IMR-90 (cell line): Measurements from ENCODE around the gene WFDC12. TPM values are rescaled to one million over a fixed set of nuclear protein-coding genes. Genes with fewer than 3 reads are reported as not detected.

Source experiments
- ATAC-seq: fragments of 200-7000 bp; cut with Tn5 transposase; 2 replicates; pipeline ENCODE4 v1.9.1; 2020; ENCODE audit warnings: low read depth, mild to moderate bottlenecking, moderate library complexity
- BruUV-seq: library from RNA; stranded (reverse); fragments of 400-500 nt; replicated peaks from 2 replicates; lab custom pipeline; 2021; lab: Mats Ljungman, UMichigan
- CTCF ChIA-PET: fragments of 300-600 bp; formaldehyde crosslinking; extraction: SDS; loops from one replicate; lab custom pipeline; 2021; ENCODE audit warnings: antibody characterized with exemption; lab: Yijun Ruan, JAX
- POLR2A ChIA-PET: fragments of 300-600 bp; sonication (Branson Sonifier 250); formaldehyde crosslinking; loops from one replicate; lab custom pipeline; 2022; ENCODE audit warnings: antibody characterized with exemption; ENCODE audit not compliant: unreplicated experiment; lab: Charles Lee
- DNase-seq: peaks from one replicate; pipeline ENCODE4 v3.0.0; 2013
- H2AFZ ChIP-seq: replicated peaks from 2 replicates; pipeline ENCODE3; 2013; ENCODE audit warnings: low read length, mild to moderate bottlenecking; ENCODE audit not compliant: poor library complexity
- H2AK5ac ChIP-seq: 2 replicates; pipeline ENCODE4 v1.6.1; 2013; ENCODE audit warnings: low read depth, low read length, inconsistent platforms
- H2AK9ac ChIP-seq: replicated peaks from 2 replicates; pipeline ENCODE3; 2013; ENCODE audit warnings: mild to moderate bottlenecking, low read depth, low read length, moderate library complexity; ENCODE audit not compliant: poor library complexity
- H2BK120ac ChIP-seq: 2 replicates; pipeline ENCODE4 v1.6.1; 2013; ENCODE audit warnings: low read depth, low read length, inconsistent platforms
- H2BK15ac ChIP-seq: 3 replicates; pipeline ENCODE4 v1.6.1; 2013; ENCODE audit warnings: low read depth, low read length, inconsistent platforms
- H2BK20ac ChIP-seq: 2 replicates; pipeline ENCODE4 v1.6.1; 2013; ENCODE audit warnings: low read depth, mild to moderate bottlenecking, inconsistent platforms, low read length, moderate library complexity
- H2BK5ac ChIP-seq: 2 replicates; pipeline ENCODE4 v1.6.1; 2013; ENCODE audit warnings: mild to moderate bottlenecking, low read depth, low read length, inconsistent platforms; ENCODE audit not compliant: poor library complexity, severe bottlenecking
- H3K14ac ChIP-seq: replicated peaks from 2 replicates; pipeline ENCODE4 v1.6.1; 2013; ENCODE audit warnings: low read depth, low read length, inconsistent platforms
- H3K18ac ChIP-seq: 2 replicates; pipeline ENCODE4 v1.6.1; 2013; ENCODE audit warnings: low read depth, low read length, control low read depth
- H3K23ac ChIP-seq: 2 replicates; pipeline ENCODE4 v1.6.1; 2013; ENCODE audit warnings: low read depth, low read length, inconsistent platforms
- H3K27ac ChIP-seq: 2 replicates; pipeline ENCODE4 v1.5.1; 2013; ENCODE audit warnings: mild to moderate bottlenecking, control low read depth, low read length; ENCODE audit not compliant: insufficient read depth
- H3K27me3 ChIP-seq: 2 replicates; pipeline ENCODE4 v1.6.1; 2013; ENCODE audit warnings: low read length; ENCODE audit not compliant: control insufficient read depth, insufficient read depth
- H3K36me3 ChIP-seq: 2 replicates; pipeline ENCODE4 v1.6.1; 2013; ENCODE audit warnings: low read length, mixed read lengths; ENCODE audit not compliant: control insufficient read depth, insufficient read depth
- H3K4ac ChIP-seq: 2 replicates; pipeline ENCODE4 v1.6.1; 2013; ENCODE audit warnings: low read depth, low read length, inconsistent platforms
- H3K4me1 ChIP-seq: 2 replicates; pipeline ENCODE4 v1.6.1; 2013; ENCODE audit warnings: low read length, mixed read lengths; ENCODE audit not compliant: control insufficient read depth, insufficient read depth
- H3K4me2 ChIP-seq: 2 replicates; pipeline ENCODE4 v1.6.1; 2013; ENCODE audit warnings: low read depth, mild to moderate bottlenecking, control low read depth, low read length, moderate library complexity
- H3K4me3 ChIP-seq: 2 replicates; pipeline ENCODE4 v1.5.1; 2013; ENCODE audit warnings: low read depth, mild to moderate bottlenecking, control low read depth, low read length, moderate library complexity; ENCODE audit not compliant: insufficient read depth
- H3K56ac ChIP-seq: 2 replicates; pipeline ENCODE4 v1.6.1; 2013; ENCODE audit warnings: low read length, inconsistent platforms; ENCODE audit not compliant: insufficient read depth; ENCODE audit errors: extremely low read depth
- H3K79me1 ChIP-seq, 2 experiments: 2 replicates each; pipeline ENCODE4 v1.6.1; 2013; ENCODE audit warnings: low read length in 2 of 2, inconsistent platforms in 1 of 2, low read depth in 1 of 2
- H3K9ac ChIP-seq: 2 replicates; pipeline ENCODE4 v1.6.1; 2013; ENCODE audit warnings: low read depth, low read length, control low read depth
- H3K9me1 ChIP-seq: 2 replicates; pipeline ENCODE4 v1.6.1; 2013; ENCODE audit warnings: low read length, inconsistent platforms; ENCODE audit not compliant: insufficient read depth
- H3K9me3 ChIP-seq: 2 replicates; pipeline ENCODE4 v1.6.1; 2013; ENCODE audit warnings: low read length; ENCODE audit not compliant: control insufficient read depth, insufficient read depth
- H4K20me1 ChIP-seq: 2 replicates; pipeline ENCODE4 v1.6.1; 2013; ENCODE audit warnings: low read length, inconsistent platforms; ENCODE audit not compliant: insufficient read depth
- H4K5ac ChIP-seq: 2 replicates; pipeline ENCODE4 v1.6.1; 2013; ENCODE audit warnings: mild to moderate bottlenecking, low read depth, low read length, control low read depth
- H4K8ac ChIP-seq, 2 experiments: 2 replicates each; pipeline ENCODE4 v1.6.1; 2013; ENCODE audit warnings: low read depth in 2 of 2, low read length in 2 of 2, control low read depth in 1 of 2, inconsistent platforms in 1 of 2
- H4K91ac ChIP-seq: 2 replicates; pipeline ENCODE4 v1.6.1; 2013; ENCODE audit warnings: low read depth, low read length, inconsistent platforms; ENCODE audit not compliant: insufficient read depth
- BHLHE40 ChIP-seq: fragments of 150-350 bp; IDR thresholded peaks from 2 replicates; pipeline ENCODE4 v1.6.1; 2016; ENCODE audit warnings: mild to moderate bottlenecking, low read depth, low read length
- ELK1 ChIP-seq: fragments of 150-350 bp; IDR thresholded peaks from 2 replicates; pipeline ENCODE4 v1.6.1; 2016; ENCODE audit warnings: low read depth, mild to moderate bottlenecking, low read length, moderate library complexity, borderline replicate concordance
- FOS ChIP-seq: fragments of 150-350 bp; IDR thresholded peaks from 2 replicates; pipeline ENCODE4 v1.6.1; 2016; ENCODE audit warnings: low read depth, low read length
- MAZ ChIP-seq: IDR thresholded peaks from 2 replicates; pipeline ENCODE4 v1.6.1; 2012; ENCODE audit warnings: low read depth, mild to moderate bottlenecking, low read length, improper control_type of control experiment, moderate library complexity, borderline replicate concordance
- NFE2L2 ChIP-seq: fragments of 150-350 bp; IDR thresholded peaks from 2 replicates; pipeline ENCODE4 v1.6.1; 2016; ENCODE audit warnings: low read depth, mild to moderate bottlenecking, low read length
- POLR2A ChIP-seq: IDR thresholded peaks from 2 replicates; pipeline ENCODE4 v1.6.1; 2012; ENCODE audit warnings: mild to moderate bottlenecking, low read depth, low read length
- RAD21 ChIP-seq: IDR thresholded peaks from 2 replicates; pipeline ENCODE4 v1.6.1; 2012; ENCODE audit warnings: low read length, improper control_type of control experiment
- RCOR1 ChIP-seq: IDR thresholded peaks from 2 replicates; pipeline ENCODE4 v1.6.1; 2012; ENCODE audit warnings: mild to moderate bottlenecking, low read length, improper control_type of control experiment; ENCODE audit not compliant: insufficient replicate concordance
- RFX5 ChIP-seq: IDR thresholded peaks from 2 replicates; pipeline ENCODE4 v1.8.0; 2012; ENCODE audit warnings: low read depth, mild to moderate bottlenecking, low read length, moderate library complexity
- SMC3 ChIP-seq: fragments of 150-350 bp; IDR thresholded peaks from 2 replicates; pipeline ENCODE4 v1.6.1; 2016; ENCODE audit warnings: low read depth, mild to moderate bottlenecking, antibody characterized with exemption, low read length, moderate library complexity
- USF2 ChIP-seq: fragments of 150-350 bp; IDR thresholded peaks from 2 replicates; pipeline ENCODE4 v1.6.1; 2017; ENCODE audit warnings: mild to moderate bottlenecking, antibody characterized with exemption, low read length, low read depth
- WGBS, 2 experiments: methylation state at CpG; one replicate each; pipeline versions ENCODE4 v1.1.5 to v1.1.7; 2013; ENCODE audit warnings: missing lambda C conversion rate in 2 of 2; ENCODE audit not compliant: insufficient read length in 1 of 2; ENCODE audit errors: extremely low coverage in 2 of 2; 5-methylcytosine and 5-hydroxymethylcytosine counted together
- dilution Hi-C: fragments of 300-500 bp; cut with HindIII; formaldehyde crosslinking; loops from one replicate; pipeline ENCODE4 v1.14.3; 2018; ENCODE audit warnings: low sequenced_read_pairs; ENCODE audit not compliant: unreplicated experiment
- in situ Hi-C: fragments of 300-500 bp; cut with MboI; formaldehyde crosslinking; loops from 3 replicates; pipeline ENCODE4 v1.14.3; 2019; ENCODE audit warnings: low sequenced_read_pairs, inconsistent platforms, mixed read lengths
- intact Hi-C: fragments of 100-400 bp; cut with micrococcal nuclease; formaldehyde crosslinking; loops from 2 replicates; pipeline ENCODE4 v1.10.0; 2022
- polyA plus RNA-seq, 3 experiments: library from polyadenylated mRNA; depleted of rRNA; stranded (reverse); fragments of >200 nt; gene quantifications; 2 replicates each; pipeline ENCODE4 v1.2.3, GENCODE V29; 2012; ENCODE audit warnings: low replicate concordance in 1 of 3
- total RNA-seq: library from RNA; depleted of rRNA; stranded (reverse); fragments of >200 nt; gene quantifications from 2 replicates; pipeline ENCODE4 v1.2.3, GENCODE V29; 2012

Gene WFDC12
- total and polyA plus RNA-seq, 2 of the 4 experiments (the other 2 are of a cell fraction) = not detected

DNA sequence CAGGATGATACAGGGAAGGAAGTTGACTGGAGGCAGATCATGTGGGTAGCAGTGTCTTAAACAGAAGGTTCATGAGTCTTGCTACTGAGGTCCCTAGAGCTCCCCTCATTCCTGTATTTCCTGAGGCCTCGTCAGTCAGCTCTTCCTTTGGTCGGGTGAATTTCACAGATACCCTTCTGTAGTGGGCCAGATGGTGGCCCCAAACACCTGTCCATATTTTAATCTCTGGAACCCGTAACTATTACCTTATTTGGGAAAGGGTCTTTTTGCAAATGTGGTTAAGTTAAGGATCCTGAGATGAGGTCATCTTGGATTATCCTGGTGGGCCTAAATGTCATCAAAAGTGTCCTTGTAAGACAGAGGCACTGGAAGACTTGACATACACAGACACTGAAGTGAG is 32.9 kb downstream of the WFDC12 start:
- no peak for DNase-seq

More for the DNA sequence above, 32.9 kb downstream of the WFDC12 start:
- H2BK20ac ChIP-seq = peak overlapping the region; percentile 52; the same call in 1 of the 2 replicates
- H2AK9ac ChIP-seq = no peak overlapping the region
- no peak overlapping the region for H3K4me2 ChIP-seq
- H3K14ac ChIP-seq = no peak overlapping the region
- H2BK15ac ChIP-seq = peak overlapping the region; percentile 64; the same call in 1 of the 3 replicates
- peak overlapping the region; percentile 47; the same call in 1 of the 2 replicates for H4K5ac ChIP-seq
- no peak overlapping the region for H3K4me3 ChIP-seq
- H4K8ac ChIP-seq = no peak overlapping the region
- peak overlapping the region; percentile 61; the same call in 1 of the 2 replicates for H3K18ac ChIP-seq
- H2BK5ac ChIP-seq = no peak overlapping the region
- H3K79me1 ChIP-seq = no peaks in the 10 kb centered on the region
- H3K9me1 ChIP-seq = no peaks in the 10 kb centered on the region; the same call in 1 of the 2 replicates
- H3K56ac ChIP-seq = no peak overlapping the region
- no peak overlapping the region for H3K23ac ChIP-seq
- H3K27ac ChIP-seq = no peak overlapping the region
- no CpG with 5 or more reads among the region's 3 CpGs for WGBS, 2 experiments
- H2BK120ac ChIP-seq = no peak overlapping the region
- ATAC-seq = no peak
- no TSS peak for BruUV-seq
- H3K9ac ChIP-seq = no peak overlapping the region
- TF ChIP-seq RCOR1 (no peak), USF2 (no peak), FOS (no peak), RFX5 (no peak), ELK1 (no peak), RAD21 (no peak), SMC3 (no peak), BHLHE40 (no peak), POLR2A (no peak), MAZ (no peak), NFE2L2 (no peak)
- no peaks in the 10 kb centered on the region for H3K36me3 ChIP-seq
- H3K4me1 ChIP-seq = peaks cover 11% of the 10 kb centered on the region
- H4K20me1 ChIP-seq = no peaks in the 10 kb centered on the region
- peak overlapping the region; percentile 34; the same call in 1 of the 2 replicates for H4K91ac ChIP-seq
- POLR2A ChIA-PET = no interaction called here
- intact Hi-C loops = loop anchor here (10.0 kb wide), 1 partner anchor 683 kb away; no protein-coding TSS in a partner anchor
- H3K27me3 ChIP-seq = no peaks in the 10 kb centered on the region; the same call in 1 of the 2 replicates
- CTCF ChIA-PET = no interaction called here
- dilution Hi-C loops = no loop called here
- H2AFZ ChIP-seq = no peak overlapping the region
- peak overlapping the region; percentile 8; the same call in 1 of the 2 replicates for H3K4ac ChIP-seq
- no peaks in the 10 kb centered on the region for H3K9me3 ChIP-seq
- H2AK5ac ChIP-seq = peak overlapping the region; percentile 39; the same call in 1 of the 2 replicates
- in situ Hi-C loops = no loop called here
